GM19395 (cell line): ENCODE measurements around the gene UMAD1.
"Not testable (repeated sequence)": the region's sequence is repeated elsewhere in the genome, so short reads cannot be mapped to it uniquely, and the experiment has no call there.

ENCODE experiments used
- ATAC-seq: cut with Tn5 transposase; IDR thresholded peaks from one replicate; pipeline ENCODE4 v1.9.1; 2021; ENCODE audit warnings: mild to moderate bottlenecking, moderate library complexity; ENCODE audit not compliant: unreplicated experiment

The UMAD1 gene

GRCh38 chr7:7793921-7794320 lies 153.4 kb downstream of the UMAD1 start:
- ATAC-seq = no peak

GRCh38 chr7:7795203-7795602 lies 154.7 kb downstream of the UMAD1 start:
- ATAC-seq = no peak

GRCh38 chr7:7795630-7796121 lies 155.1 kb downstream of the UMAD1 start:
- ATAC-seq = no peak

GRCh38 chr7:7798510-7798909 lies 158.0 kb downstream of the UMAD1 start:
- ATAC-seq = peak; percentile 65

- no peak for ATAC-seq
Observed at GRCh38 chr7:7799138-7799537, 158.6 kb downstream of the UMAD1 start.

GRCh38 chr7:7802531-7802930 lies 162.0 kb downstream of the UMAD1 start:
- no peak for ATAC-seq

- ATAC-seq = peak; percentile 71
Observed at GRCh38 chr7:7803715-7804178, 163.2 kb downstream of the UMAD1 start.

- ATAC-seq = not testable (repeated sequence)
Observed at GRCh38 chr7:7804822-7805221, 164.3 kb downstream of the UMAD1 start.

GRCh38 chr7:7805511-7806153 lies 165.1 kb downstream of the UMAD1 start:
- no peak for ATAC-seq

- no peak for ATAC-seq
Observed at GRCh38 chr7:7808156-7808555, 167.6 kb downstream of the UMAD1 start.

GRCh38 chr7:7808626-7809025 lies 168.1 kb downstream of the UMAD1 start:
- no peak for ATAC-seq

- no peak for ATAC-seq
Observed at GRCh38 chr7:7810380-7810779, 169.8 kb downstream of the UMAD1 start.

GRCh38 chr7:7810826-7811225 lies 170.3 kb downstream of the UMAD1 start:
- no peak for ATAC-seq

- ATAC-seq = no peak
Observed at GRCh38 chr7:7812112-7812511, 171.6 kb downstream of the UMAD1 start.

GRCh38 chr7:7815395-7815794 lies 174.8 kb downstream of the UMAD1 start:
- ATAC-seq = no peak

GRCh38 chr7:7816084-7816483 lies 175.5 kb downstream of the UMAD1 start:
- ATAC-seq = peak; percentile 48

- no peak for ATAC-seq
Observed at GRCh38 chr7:7816816-7817536, 176.4 kb downstream of the UMAD1 start.

- no peak for ATAC-seq
Observed at GRCh38 chr7:7817748-7818147, 177.2 kb downstream of the UMAD1 start.

- ATAC-seq = not testable (repeated sequence)
Observed at GRCh38 chr7:7818179-7818578, 177.6 kb downstream of the UMAD1 start.

- ATAC-seq = peak; percentile 62
Observed at GRCh38 chr7:7819442-7820247, 179.1 kb downstream of the UMAD1 start.

GRCh38 chr7:7820409-7820808 lies 179.9 kb downstream of the UMAD1 start:
- ATAC-seq = no peak
